K562 treated with DMSO at 1 percent for 12 hours (cell line): ENCODE results near the gene SEC22B. TPM values are rescaled to one million over a fixed set of nuclear protein-coding genes. Genes with fewer than 3 reads are reported as not detected.

Experiments
- total RNA-seq: library from RNA; unstranded; fragments of 300-600 nt; gene quantifications from 2 replicates; pipeline ENCODE4 v1.2.3, GENCODE V29; 2022; ENCODE audit not compliant: insufficient read depth

Gene SEC22B
- 10.8 and 27.3 TPM in 2 replicates for total RNA-seq

DNA sequence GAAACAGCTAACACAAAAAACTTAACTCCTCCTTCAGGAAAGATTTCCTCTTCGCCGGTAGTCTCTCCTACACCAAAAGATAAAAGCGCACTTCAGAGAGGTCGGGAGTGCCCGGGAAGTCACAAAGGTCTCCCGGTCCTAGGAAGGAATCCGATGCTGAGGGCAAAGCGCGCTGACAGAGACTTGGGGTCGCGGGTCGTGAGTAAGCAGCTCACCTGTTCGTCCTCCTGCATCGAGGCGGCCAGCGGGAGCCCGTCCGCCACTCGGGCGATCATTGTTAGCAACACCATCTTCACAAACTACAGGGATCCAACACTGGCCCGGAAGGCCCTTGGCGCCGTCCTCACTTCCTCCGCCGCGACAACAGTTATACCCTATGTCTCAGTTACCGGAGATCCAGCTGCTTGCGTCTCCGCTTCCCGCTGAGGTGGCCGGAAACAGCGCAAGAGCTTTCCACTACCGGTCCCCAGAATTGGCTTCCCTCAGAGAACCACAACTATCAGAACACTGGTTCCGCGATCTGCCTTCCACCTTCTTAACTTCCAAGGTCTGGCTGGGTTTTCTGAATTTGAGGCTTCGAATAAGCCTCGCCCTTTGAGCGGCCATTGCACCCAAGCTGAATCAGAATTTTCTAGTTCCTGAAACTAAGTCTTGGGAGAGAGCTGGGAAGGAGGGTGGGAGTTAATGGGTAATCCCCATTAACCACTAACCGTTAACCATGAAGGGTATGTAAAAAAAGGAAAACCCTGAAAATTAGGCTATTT lies at the start of gene SEC22B:
TSS of gene SEC22B (minus strand) at position 429 of the 764 bp plus-strand sequence. CDS start at position 290, 139 bp downstream.

Other genes starting within 250 kb of the SEC22B start
- 0.65 TPM in 1 of 2 replicates, not detected in the other for gene NOTCH2, start 106.9 kb downstream of the SEC22B start, total RNA-seq
- gene NBPF8, start 238.5 kb upstream of the SEC22B start, total RNA-seq: 2.3 and 8.2 TPM in 2 replicates